GM21515 (cell line): ENCODE results near the gene PTGDS.
"Not testable (repeated sequence)": the region's sequence is repeated elsewhere in the genome, so short reads cannot be mapped to it uniquely, and the experiment has no call there.

Experiments
- ATAC-seq: cut with Tn5 transposase; IDR thresholded peaks from one replicate; pipeline ENCODE4 v1.9.1; 2021; ENCODE audit not compliant: unreplicated experiment

PTGDS gene

GRCh38 chr9:136985853-136986252, 8.5 kb downstream of the PTGDS start:
- ATAC-seq: no peak

- ATAC-seq: no peak
These were observed 11.6 kb downstream of the PTGDS start for GRCh38 chr9:136988872-136989271.

GRCh38 chr9:136990242-136990911, 13.1 kb downstream of the PTGDS start:
- ATAC-seq: no peak

- ATAC-seq: peak; percentile 69
These were observed 14.9 kb downstream of the PTGDS start, which contains the start of gene PAXX for GRCh38 chr9:136991993-136992818. Gene PAXX, plus strand, starts transcription at chr9:136992422. Its CDS starts 22 bp downstream, at chr9:136992444.

- no peak for ATAC-seq
These were observed 15.6 kb downstream of the PTGDS start for GRCh38 chr9:136992819-136993369.

GRCh38 chr9:136994180-136994887, 17.0 kb downstream of the PTGDS start:
- no peak for ATAC-seq

- no peak for ATAC-seq
These were observed 17.6 kb downstream of the PTGDS start for GRCh38 chr9:136994888-136995230.

GRCh38 chr9:136995362-136995761, 18.1 kb downstream of the PTGDS start:
- no peak for ATAC-seq

- ATAC-seq: no peak
These were observed 18.5 kb downstream of the PTGDS start for GRCh38 chr9:136995772-136996311.

GRCh38 chr9:136996361-136997292, 19.3 kb downstream of the PTGDS start, which contains the start of gene CLIC3:
Gene CLIC3, minus strand, starts transcription at chr9:136996568. Its CDS starts 25 bp downstream, at chr9:136996543.
- ATAC-seq: no peak

- ATAC-seq: no peak
These were observed 20.1 kb downstream of the PTGDS start for GRCh38 chr9:136997371-136997770.

- ATAC-seq: no peak
These were observed 20.5 kb downstream of the PTGDS start for GRCh38 chr9:136997830-136998234.

GRCh38 chr9:137000177-137000930, 23.1 kb downstream of the PTGDS start:
- peak; percentile 69 for ATAC-seq

- no peak for ATAC-seq
These were observed 24.7 kb downstream of the PTGDS start for GRCh38 chr9:137001857-137002645.

GRCh38 chr9:137002646-137003041, 25.3 kb downstream of the PTGDS start:
- ATAC-seq: no peak

GRCh38 chr9:137004285-137004684, 27.0 kb downstream of the PTGDS start:
- not testable (repeated sequence) for ATAC-seq

GRCh38 chr9:137006116-137007003, 29.1 kb downstream of the PTGDS start:
- no peak for ATAC-seq
